SK-N-SH (cell line): Measurements from ENCODE around the gene CRCP. TPM values are rescaled to one million over a fixed set of nuclear protein-coding genes. Genes with fewer than 3 reads are reported as not detected.

Source experiments
- CTCF ChIA-PET: fragments of 300-600, 350-600 bp; formaldehyde crosslinking; extraction: SDS; loops from one replicate; lab custom pipeline; 2021; lab: Yijun Ruan, JAX
- POLR2A ChIA-PET: fragments of 350-600 bp; sonication (Branson Sonifier 250); formaldehyde crosslinking; extraction: SDS; loops from one replicate; lab custom pipeline; 2020; ENCODE audit warnings: antibody characterized with exemption, inconsistent platforms; lab: Yijun Ruan, JAX
- DNase-seq: peaks from one replicate; pipeline ENCODE4 v3.0.0; 2012
- H2AFZ ChIP-seq: fragments of 200-600 bp; sonication (generic); 2 replicates; pipeline ENCODE4 v1.8.1; 2016; ENCODE audit warnings: antibody characterized with exemption, mild to moderate bottlenecking, low read depth
- H3F3A ChIP-seq: fragments of 200-600 bp; sonication (generic); replicated peaks from 2 replicates; pipeline ENCODE3; 2016; ENCODE audit warnings: antibody characterized with exemption, mild to moderate bottlenecking; ENCODE audit not compliant: insufficient read depth
- H3K27ac ChIP-seq, 2 experiments: fragments of 200-500 bp in 1 of 2; fragments of 200-600 bp in 1 of 2; sonication (Bioruptor generic) in 1 of 2; sonication (generic), shearing (Covaris generic) in 1 of 2; 2 replicates each; pipeline versions ENCODE4 v1.5.1 to v1.6.1; 2014 to 2016; ENCODE audit warnings: low read depth in 2 of 2, inconsistent platforms in 1 of 2, low read length in 1 of 2, mild to moderate bottlenecking in 1 of 2, mixed read lengths in 1 of 2
- H3K27me3 ChIP-seq: fragments of 200-600 bp; sonication (generic), shearing (Covaris generic); 2 replicates; pipeline ENCODE4 v1.6.1; 2016; ENCODE audit warnings: mixed run types; ENCODE audit not compliant: insufficient read depth
- H3K36me3 ChIP-seq, 2 experiments: fragments of 200-500 bp in 1 of 2; fragments of 200-600 bp in 1 of 2; sonication (Bioruptor generic) in 1 of 2; sonication (generic) in 1 of 2; replicated peaks in 1 of 2; 2 replicates each; pipeline versions ENCODE3 to v1.5.1; 2014 to 2016; ENCODE audit warnings: low read length in 1 of 2, mild to moderate bottlenecking in 1 of 2; ENCODE audit not compliant: insufficient read depth in 2 of 2, control insufficient read depth in 1 of 2
- H3K4me1 ChIP-seq, 2 experiments: fragments of 200-500 bp in 1 of 2; fragments of 200-600 bp in 1 of 2; sonication (Bioruptor generic) in 1 of 2; sonication (generic), shearing (Covaris generic) in 1 of 2; 2 replicates each; pipeline versions ENCODE4 v1.5.1 to v1.6.1; 2014 to 2016; ENCODE audit warnings: low read depth in 1 of 2, low read length in 1 of 2, mixed run types in 1 of 2; ENCODE audit not compliant: insufficient read depth in 2 of 2, control insufficient read depth in 1 of 2
- H3K4me2 ChIP-seq: fragments of 200-600 bp; sonication (generic), shearing (Covaris generic); 2 replicates; pipeline ENCODE4 v1.6.1; 2017; ENCODE audit warnings: mixed run types
- H3K4me3 ChIP-seq, 2 experiments: fragments of 200-500 bp in 1 of 2; fragments of 200-600 bp in 1 of 2; sonication (Bioruptor generic) in 1 of 2; sonication (generic), shearing (Covaris generic) in 1 of 2; 2 replicates each; pipeline versions ENCODE4 v1.5.1 to v1.8.1; 2014 to 2016; ENCODE audit warnings: low read depth in 2 of 2, inconsistent platforms in 1 of 2, low read length in 1 of 2, mild to moderate bottlenecking in 1 of 2, mixed read lengths in 1 of 2, moderate library complexity in 1 of 2
- H3K79me2 ChIP-seq: fragments of 200-600 bp; sonication (generic); 2 replicates; pipeline ENCODE4 v1.8.1; 2017; ENCODE audit warnings: mild to moderate bottlenecking; ENCODE audit not compliant: insufficient read depth
- H3K9ac ChIP-seq: fragments of 200-600 bp; sonication (generic); 2 replicates; pipeline ENCODE4 v1.6.1; 2017; ENCODE audit warnings: mixed run types
- H3K9me2 ChIP-seq: fragments of 200-600 bp; sonication (generic); 2 replicates; pipeline ENCODE4 v1.6.1; 2017; ENCODE audit warnings: mixed run types
- H3K9me3 ChIP-seq: fragments of 200-600 bp; sonication (generic); 2 replicates; pipeline ENCODE4 v1.6.1; 2017; ENCODE audit warnings: mixed run types, mild to moderate bottlenecking, moderate library complexity
- H4K20me1 ChIP-seq: fragments of 200-600 bp; sonication (generic); 2 replicates; pipeline ENCODE4 v1.6.1; 2017; ENCODE audit warnings: mild to moderate bottlenecking, mixed run types; ENCODE audit not compliant: insufficient read depth
- EP300 ChIP-seq, 2 experiments: IDR thresholded peaks; 2 replicates each; pipeline versions ENCODE4 v1.4.0 to v1.6.1; 2012; ENCODE audit warnings: borderline replicate concordance in 1 of 2, low read depth in 1 of 2, low read length in 1 of 2
- EZH2phosphoT487 ChIP-seq: fragments of 200-600 bp; sonication (generic); IDR thresholded peaks from 2 replicates; pipeline ENCODE4 v1.6.1; 2017; ENCODE audit warnings: low read depth, mixed run types, mild to moderate bottlenecking, antibody characterized with exemption, moderate library complexity, borderline replicate concordance
- FOXJ3 ChIP-seq: sonication (generic); formaldehyde crosslinking; IDR thresholded peaks from 2 replicates; pipeline ENCODE4 v1.5.1; 2020; ENCODE audit warnings: mild to moderate bottlenecking, missing genetic modification reagents
- FOXM1 ChIP-seq: IDR thresholded peaks from 2 replicates; pipeline ENCODE4 v1.4.0; 2012; ENCODE audit warnings: low read depth, mild to moderate bottlenecking
- GABPA ChIP-seq: IDR thresholded peaks from 2 replicates; pipeline ENCODE4 v1.4.0; 2012; ENCODE audit warnings: low read depth, mild to moderate bottlenecking
- GATA2 ChIP-seq: sonication (generic); formaldehyde crosslinking; IDR thresholded peaks from 2 replicates; pipeline ENCODE4 v1.5.0; 2020; ENCODE audit warnings: mild to moderate bottlenecking, missing genetic modification reagents
- IRF3 ChIP-seq: fragments of 150-350 bp; IDR thresholded peaks from 2 replicates; pipeline ENCODE4 v1.6.1; 2016; ENCODE audit warnings: mild to moderate bottlenecking, low read depth, low read length
- JUND ChIP-seq: IDR thresholded peaks from 2 replicates; pipeline ENCODE4 v1.4.0; 2012
- MEF2A ChIP-seq: IDR thresholded peaks from 2 replicates; pipeline ENCODE4 v1.4.0; 2012; ENCODE audit warnings: low read depth, borderline replicate concordance
- MXI1 ChIP-seq: IDR thresholded peaks from 2 replicates; pipeline ENCODE4 v1.6.1; 2012; ENCODE audit warnings: mild to moderate bottlenecking, low read depth, low read length, improper control_type of control experiment
- NFIC ChIP-seq: IDR thresholded peaks from 2 replicates; pipeline ENCODE4 v1.4.0; 2012; ENCODE audit warnings: borderline replicate concordance
- NRF1 ChIP-seq: IDR thresholded peaks from 2 replicates; pipeline ENCODE4 v1.6.1; 2012; ENCODE audit warnings: low read depth, mild to moderate bottlenecking, low read length
- POLR2AphosphoS5 ChIP-seq: IDR thresholded peaks from 2 replicates; pipeline ENCODE4 v1.6.1; 2012; ENCODE audit warnings: low read depth, low read length
- RCOR1 ChIP-seq: fragments of 150-350 bp; IDR thresholded peaks from 2 replicates; pipeline ENCODE4 v1.6.1; 2017; ENCODE audit warnings: antibody characterized with exemption, low read length
- RFX5 ChIP-seq: IDR thresholded peaks from 2 replicates; pipeline ENCODE4 v1.6.1; 2012; ENCODE audit warnings: mild to moderate bottlenecking, improper control_type of control experiment, low read length
- RXRA ChIP-seq: IDR thresholded peaks from 2 replicates; pipeline ENCODE4 v1.4.0; 2012; ENCODE audit warnings: low read depth, mild to moderate bottlenecking, borderline replicate concordance
- SIN3A ChIP-seq: IDR thresholded peaks from 2 replicates; pipeline ENCODE4 v1.6.1; 2012; ENCODE audit warnings: low read depth, mild to moderate bottlenecking, low read length, moderate library complexity, borderline replicate concordance
- SMC3 ChIP-seq: IDR thresholded peaks from 2 replicates; pipeline ENCODE4 v1.6.1; 2012; ENCODE audit warnings: low read depth, low read length, improper control_type of control experiment
- TAF1 ChIP-seq: IDR thresholded peaks from 2 replicates; pipeline ENCODE4 v1.6.1; 2012; ENCODE audit warnings: low read depth, mild to moderate bottlenecking, low read length, moderate library complexity, borderline replicate concordance
- TEAD4 ChIP-seq: IDR thresholded peaks from 2 replicates; pipeline ENCODE4 v1.4.0; 2012; ENCODE audit warnings: mild to moderate bottlenecking, borderline replicate concordance; ENCODE audit not compliant: insufficient read depth
- YY1 ChIP-seq: IDR thresholded peaks from 2 replicates; pipeline ENCODE4 v1.4.0; 2012; ENCODE audit warnings: low read depth, mild to moderate bottlenecking
- WGBS: methylation state at CpG from one replicate; pipeline ENCODE4 v1.1.6; 2017; ENCODE audit warnings: low lambda C conversion rate; 5-methylcytosine and 5-hydroxymethylcytosine counted together
- polyA plus RNA-seq, 3 experiments: library from polyadenylated mRNA; depleted of rRNA; stranded (reverse); fragments of >200 nt; gene quantifications; 2 replicates each; pipeline ENCODE4 v1.2.3, GENCODE V29; 2012
- TF ChIP-seq, protein P1 (sequence below): IDR thresholded peaks from 2 replicates; pipeline ENCODE4 v1.4.0; 2012; ENCODE audit warnings: low read depth
- TF ChIP-seq, protein P2 (sequence below): fragments of 150-350 bp; IDR thresholded peaks from 2 replicates; pipeline ENCODE4 v1.6.1; 2017; ENCODE audit warnings: antibody characterized with exemption, low read length, low read depth, borderline replicate concordance
- TF ChIP-seq, protein P3 (sequence below): IDR thresholded peaks from 2 replicates; pipeline ENCODE4 v1.4.0; 2012; ENCODE audit warnings: low read depth, borderline replicate concordance
- TF ChIP-seq, protein P4 (sequence below): IDR thresholded peaks from 2 replicates; pipeline ENCODE4; 2012
- TF ChIP-seq, protein P5 (sequence below): fragments of 200-600 bp; sonication (generic); IDR thresholded peaks from 2 replicates; pipeline ENCODE4 v1.6.1; 2017; ENCODE audit warnings: antibody characterized with exemption, mild to moderate bottlenecking, moderate library complexity

Gene CRCP
- polyA plus RNA-seq, 1 of the 3 experiments (the other 2 are of a cell fraction), result 34.0 TPM

GRCh38 chr7:66146701-66147100 is 32.1 kb downstream of the CRCP start:
- Histone ChIP-seq H3K79me2 (peaks cover 24% of the 10 kb centered on the region; the same call in 1 of the 2 replicates), H3K4me3 (no peak overlapping the region), H3K36me3 (peaks cover 26 to 36% of the 10 kb centered on the region in 2 experiments), H3K4me2 (peak overlapping the region; percentile 19; the same call in 1 of the 2 replicates), H3K9me3 (no peaks in the 10 kb centered on the region), H3K27ac (peak overlapping the region; percentile 47 to 88; a peak in 3 of 4 replicates), H3K9me2 (no peaks in the 10 kb centered on the region), H2AFZ (no peak overlapping the region), H4K20me1 (no peaks in the 10 kb centered on the region), H3K27me3 (no peaks in the 10 kb centered on the region), H3F3A (peaks cover 24% of the 10 kb centered on the region), H3K4me1 (peaks cover 8 to 59% of the 10 kb centered on the region in 2 experiments), H3K9ac (no peak overlapping the region)
- peak; percentile 79 for DNase-seq
- POLR2A ChIA-PET, result interaction anchor here (0.8 to 0.9 kb wide), 2 partner anchors 21 to 70 kb away, joined by 3 to 5 read pairs; no protein-coding TSS in a partner anchor
- CTCF ChIA-PET, result interaction anchor here (0.6 to 1.6 kb wide), 8 partner anchors 10 to 267 kb away, joined by 3 to 6 read pairs (median 3); partner anchors contain the start of gene TPST1
- WGBS, result 51% methylated on average over 5 of the region's 5 CpGs
- TF ChIP-seq GABPA (no peak), RFX5 (no peak), FOXM1 (no peak), NFIC (no peak), SIN3A (0 out of 2 replicates have a peak, but pooled peaks have one; percentile 20), RCOR1 (peak; percentile 88), MXI1 (peak; percentile 76), FOXJ3 (CRISPR knock-in tag) (peak; percentile 73; the same call in 1 of the 2 replicates), SMC3 (no peak), EZH2phosphoT487 (no peak), TEAD4 (no peak), EP300 (IDR thresholded peaks at IDR 0.05; ENCODE audit: borderline replicate concordance in 1 of 2, low read depth in 1 of 2, low read length in 1 of 2) (peak in 1 of 2 experiments; percentile 83; a peak in 2 of 4 replicates), JUND (no peak), GATA2 (CRISPR knock-in tag) (0 out of 2 replicates have a peak, but pooled peaks have one; percentile 31), YY1 (no peak), MEF2A (no peak), TAF1 (no peak), IRF3 (no peak), NRF1 (no peak), RXRA (0 out of 2 replicates have a peak, but pooled peaks have one; percentile 15), POLR2AphosphoS5 (peak; percentile 56; the same call in 1 of the 2 replicates)
- TF ChIP-seq, protein P1, sequence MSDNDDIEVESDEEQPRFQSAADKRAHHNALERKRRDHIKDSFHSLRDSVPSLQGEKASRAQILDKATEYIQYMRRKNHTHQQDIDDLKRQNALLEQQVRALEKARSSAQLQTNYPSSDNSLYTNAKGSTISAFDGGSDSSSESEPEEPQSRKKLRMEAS, result 0 out of 2 replicates have a peak, but pooled peaks have one; percentile 18
- TF ChIP-seq, protein P2, sequence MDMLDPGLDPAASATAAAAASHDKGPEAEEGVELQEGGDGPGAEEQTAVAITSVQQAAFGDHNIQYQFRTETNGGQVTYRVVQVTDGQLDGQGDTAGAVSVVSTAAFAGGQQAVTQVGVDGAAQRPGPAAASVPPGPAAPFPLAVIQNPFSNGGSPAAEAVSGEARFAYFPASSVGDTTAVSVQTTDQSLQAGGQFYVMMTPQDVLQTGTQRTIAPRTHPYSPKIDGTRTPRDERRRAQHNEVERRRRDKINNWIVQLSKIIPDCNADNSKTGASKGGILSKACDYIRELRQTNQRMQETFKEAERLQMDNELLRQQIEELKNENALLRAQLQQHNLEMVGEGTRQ, result no peak
- TF ChIP-seq, protein P3, sequence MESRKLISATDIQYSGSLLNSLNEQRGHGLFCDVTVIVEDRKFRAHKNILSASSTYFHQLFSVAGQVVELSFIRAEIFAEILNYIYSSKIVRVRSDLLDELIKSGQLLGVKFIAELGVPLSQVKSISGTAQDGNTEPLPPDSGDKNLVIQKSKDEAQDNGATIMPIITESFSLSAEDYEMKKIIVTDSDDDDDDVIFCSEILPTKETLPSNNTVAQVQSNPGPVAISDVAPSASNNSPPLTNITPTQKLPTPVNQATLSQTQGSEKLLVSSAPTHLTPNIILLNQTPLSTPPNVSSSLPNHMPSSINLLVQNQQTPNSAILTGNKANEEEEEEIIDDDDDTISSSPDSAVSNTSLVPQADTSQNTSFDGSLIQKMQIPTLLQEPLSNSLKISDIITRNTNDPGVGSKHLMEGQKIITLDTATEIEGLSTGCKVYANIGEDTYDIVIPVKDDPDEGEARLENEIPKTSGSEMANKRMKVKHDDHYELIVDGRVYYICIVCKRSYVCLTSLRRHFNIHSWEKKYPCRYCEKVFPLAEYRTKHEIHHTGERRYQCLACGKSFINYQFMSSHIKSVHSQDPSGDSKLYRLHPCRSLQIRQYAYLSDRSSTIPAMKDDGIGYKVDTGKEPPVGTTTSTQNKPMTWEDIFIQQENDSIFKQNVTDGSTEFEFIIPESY, result no peak
- TF ChIP-seq, protein P4, sequence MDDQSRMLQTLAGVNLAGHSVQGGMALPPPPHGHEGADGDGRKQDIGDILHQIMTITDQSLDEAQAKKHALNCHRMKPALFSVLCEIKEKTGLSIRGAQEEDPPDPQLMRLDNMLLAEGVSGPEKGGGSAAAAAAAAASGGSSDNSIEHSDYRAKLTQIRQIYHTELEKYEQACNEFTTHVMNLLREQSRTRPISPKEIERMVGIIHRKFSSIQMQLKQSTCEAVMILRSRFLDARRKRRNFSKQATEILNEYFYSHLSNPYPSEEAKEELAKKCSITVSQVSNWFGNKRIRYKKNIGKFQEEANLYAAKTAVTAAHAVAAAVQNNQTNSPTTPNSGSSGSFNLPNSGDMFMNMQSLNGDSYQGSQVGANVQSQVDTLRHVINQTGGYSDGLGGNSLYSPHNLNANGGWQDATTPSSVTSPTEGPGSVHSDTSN, result peak; percentile 82
- TF ChIP-seq, protein P5, sequence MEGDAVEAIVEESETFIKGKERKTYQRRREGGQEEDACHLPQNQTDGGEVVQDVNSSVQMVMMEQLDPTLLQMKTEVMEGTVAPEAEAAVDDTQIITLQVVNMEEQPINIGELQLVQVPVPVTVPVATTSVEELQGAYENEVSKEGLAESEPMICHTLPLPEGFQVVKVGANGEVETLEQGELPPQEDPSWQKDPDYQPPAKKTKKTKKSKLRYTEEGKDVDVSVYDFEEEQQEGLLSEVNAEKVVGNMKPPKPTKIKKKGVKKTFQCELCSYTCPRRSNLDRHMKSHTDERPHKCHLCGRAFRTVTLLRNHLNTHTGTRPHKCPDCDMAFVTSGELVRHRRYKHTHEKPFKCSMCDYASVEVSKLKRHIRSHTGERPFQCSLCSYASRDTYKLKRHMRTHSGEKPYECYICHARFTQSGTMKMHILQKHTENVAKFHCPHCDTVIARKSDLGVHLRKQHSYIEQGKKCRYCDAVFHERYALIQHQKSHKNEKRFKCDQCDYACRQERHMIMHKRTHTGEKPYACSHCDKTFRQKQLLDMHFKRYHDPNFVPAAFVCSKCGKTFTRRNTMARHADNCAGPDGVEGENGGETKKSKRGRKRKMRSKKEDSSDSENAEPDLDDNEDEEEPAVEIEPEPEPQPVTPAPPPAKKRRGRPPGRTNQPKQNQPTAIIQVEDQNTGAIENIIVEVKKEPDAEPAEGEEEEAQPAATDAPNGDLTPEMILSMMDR, result no peak
